H1 (cell line): Measurements from ENCODE around the gene RBM17. TPM values are rescaled to one million over a fixed set of nuclear protein-coding genes. Genes with fewer than 3 reads are reported as not detected.

ENCODE experiments used
- CTCF ChIA-PET: fragments of 300-600 bp; sonication (Branson Sonifier 250); formaldehyde crosslinking; loops from one replicate; lab custom pipeline; 2021; ENCODE audit not compliant: partially characterized antibody; lab: Charles Lee
- POLR2A ChIA-PET: fragments of 300-600 bp; sonication (Branson Sonifier 250); formaldehyde crosslinking; loops from one replicate; lab custom pipeline; 2021; ENCODE audit warnings: inconsistent platforms; ENCODE audit not compliant: partially characterized antibody; lab: Charles Lee
- DNase-seq, 2 experiments: peaks; one replicate each; pipeline versions ENCODE4 v3.0.0 to v3.0.0-alpha.2; 2010 to 2022; ENCODE audit warnings: low spot score in 2 of 2, low read depth in 1 of 2, mixed read lengths in 1 of 2
- FAIRE-seq: peaks from 2 replicates; lab custom pipeline; 2011; peaks lifted over from hg19 to GRCh38; lab: Jason Lieb, UNC
- H2AFZ ChIP-seq: 2 replicates; pipeline ENCODE4 v1.8.1; 2012; ENCODE audit warnings: low read length, inconsistent platforms
- H2AK5ac ChIP-seq: 2 replicates; pipeline ENCODE4 v1.6.1; 2013; ENCODE audit warnings: low read depth, low read length
- H2BK120ac ChIP-seq: replicated peaks from 2 replicates; pipeline ENCODE3; 2013; ENCODE audit warnings: low read depth, low read length, inconsistent platforms
- H2BK12ac ChIP-seq: 2 replicates; pipeline ENCODE4 v1.6.1; 2013; ENCODE audit warnings: low read depth, low read length
- H2BK15ac ChIP-seq: 2 replicates; pipeline ENCODE4 v1.6.1; 2013; ENCODE audit warnings: low read length
- H2BK20ac ChIP-seq: 2 replicates; pipeline ENCODE4 v1.6.1; 2013; ENCODE audit warnings: low read length
- H2BK5ac ChIP-seq: 2 replicates; pipeline ENCODE4 v1.6.1; 2013; ENCODE audit warnings: low read depth, low read length
- H3K14ac ChIP-seq: 2 replicates; pipeline ENCODE4 v1.6.1; 2013; ENCODE audit warnings: inconsistent platforms; ENCODE audit not compliant: insufficient read length
- H3K18ac ChIP-seq: 2 replicates; pipeline ENCODE4 v1.6.1; 2013; ENCODE audit warnings: low read length; ENCODE audit errors: extremely low read depth
- H3K23ac ChIP-seq: 2 replicates; pipeline ENCODE4 v1.6.1; 2013; ENCODE audit warnings: inconsistent platforms; ENCODE audit not compliant: insufficient read length
- H3K23me2 ChIP-seq: 2 replicates; pipeline ENCODE4 v1.6.1; 2013; ENCODE audit warnings: low read depth, low read length
- H3K27ac ChIP-seq: 2 replicates; pipeline ENCODE4 v1.6.1; 2011; ENCODE audit warnings: low read depth, low read length, inconsistent platforms
- H3K27me3 ChIP-seq, 4 experiments: replicated peaks in 1 of 4; 1 replicate in 1 of 4; 2 replicates in 3 of 4; pipeline versions ENCODE4 v1.6.1 to v1.8.1; 2011 to 2013; ENCODE audit warnings: low read length in 3 of 4, mild to moderate bottlenecking in 3 of 4, inconsistent platforms in 2 of 4, mixed read lengths in 2 of 4, moderate library complexity in 1 of 4; ENCODE audit not compliant: control insufficient read depth in 3 of 4, insufficient read depth in 3 of 4; ENCODE audit errors: extremely low read depth in 1 of 4
- H3K36me3 ChIP-seq, 4 experiments: 2 replicates each; pipeline versions ENCODE4 v1.6.1 to v1.8.1; 2011 to 2013; ENCODE audit warnings: mild to moderate bottlenecking in 4 of 4, low read length in 3 of 4, moderate library complexity in 2 of 4, control low read depth in 1 of 4, inconsistent platforms in 1 of 4; ENCODE audit not compliant: insufficient read depth in 4 of 4, control insufficient read depth in 2 of 4
- H3K4ac ChIP-seq: replicated peaks from 2 replicates; pipeline ENCODE3; 2013; ENCODE audit warnings: low read length, low read depth, mixed read lengths, inconsistent platforms; ENCODE audit not compliant: insufficient read length
- H3K4me1 ChIP-seq, 4 experiments: replicated peaks in 1 of 4; 1 replicate in 1 of 4; 2 replicates in 3 of 4; pipeline versions ENCODE4 v1.6.1 to v1.8.1; 2011 to 2013; ENCODE audit warnings: low read length in 3 of 4, inconsistent platforms in 2 of 4, mixed read lengths in 1 of 4; ENCODE audit not compliant: insufficient read depth in 4 of 4, control insufficient read depth in 3 of 4
- H3K4me2 ChIP-seq, 2 experiments: 2 replicates each; pipeline versions ENCODE4 v1.6.1 to v1.8.1; 2011 to 2013; ENCODE audit warnings: low read depth in 2 of 2, low read length in 2 of 2, control low read depth in 1 of 2, inconsistent platforms in 1 of 2, mild to moderate bottlenecking in 1 of 2; ENCODE audit not compliant: insufficient read depth in 1 of 2
- H3K4me3 ChIP-seq, 4 experiments: fragments of 200-600, 300-600 bp in 1 of 4; sonication (generic), shearing (Covaris generic), sonication (Bioruptor Twin) in 1 of 4; 2 replicates each; pipeline versions ENCODE4 v1.5.1 to v1.8.1; 2011 to 2016; ENCODE audit warnings: low read length in 4 of 4, low read depth in 3 of 4, control low read depth in 2 of 4, inconsistent platforms in 2 of 4, mild to moderate bottlenecking in 2 of 4, mixed read lengths in 1 of 4, moderate library complexity in 1 of 4; ENCODE audit not compliant: insufficient read depth in 2 of 4; ENCODE audit errors: extremely low read depth in 1 of 4
- H3K56ac ChIP-seq: replicated peaks from 2 replicates; pipeline ENCODE3; 2013; ENCODE audit warnings: low read depth, mild to moderate bottlenecking, mixed read lengths, low read length, inconsistent platforms; ENCODE audit not compliant: insufficient read length
- H3K79me1 ChIP-seq: 2 replicates; pipeline ENCODE4 v1.6.1; 2013; ENCODE audit warnings: low read depth, low read length, control low read depth
- H3K79me2 ChIP-seq, 2 experiments: 2 replicates each; pipeline versions ENCODE4 v1.6.1 to v1.8.1; 2012 to 2013; ENCODE audit warnings: low read length in 2 of 2, mild to moderate bottlenecking in 2 of 2, inconsistent platforms in 1 of 2; ENCODE audit not compliant: insufficient read depth in 2 of 2, control insufficient read depth in 1 of 2
- H3K9ac ChIP-seq, 4 experiments: replicated peaks in 1 of 4; 1 replicate in 1 of 4; 2 replicates in 3 of 4; pipeline versions ENCODE4 v1.6.1 to v1.8.1; 2011 to 2013; ENCODE audit warnings: low read depth in 3 of 4, low read length in 3 of 4, control low read depth in 2 of 4, mild to moderate bottlenecking in 2 of 4, moderate library complexity in 2 of 4, inconsistent platforms in 1 of 4; ENCODE audit errors: extremely low read depth in 1 of 4
- H3K9me3 ChIP-seq, 2 experiments: 2 replicates each; pipeline versions ENCODE4 v1.6.1 to v1.8.1; 2012 to 2013; ENCODE audit warnings: mild to moderate bottlenecking in 2 of 2, moderate library complexity in 2 of 2, control low read depth in 1 of 2, inconsistent platforms in 1 of 2, low read depth in 1 of 2, low read length in 1 of 2, mixed read lengths in 1 of 2; ENCODE audit not compliant: insufficient read depth in 2 of 2
- H4K20me1 ChIP-seq, 2 experiments: replicated peaks in 1 of 2; 2 replicates each; pipeline versions ENCODE3 to v1.8.1; 2011 to 2013; ENCODE audit warnings: inconsistent platforms in 2 of 2, low read length in 2 of 2, mild to moderate bottlenecking in 1 of 2; ENCODE audit not compliant: insufficient read depth in 2 of 2, control insufficient read depth in 1 of 2
- H4K5ac ChIP-seq: 2 replicates; pipeline ENCODE4 v1.6.1; 2013; ENCODE audit warnings: low read length, low read depth, mixed read lengths, inconsistent platforms; ENCODE audit not compliant: insufficient read length
- H4K8ac ChIP-seq: 2 replicates; pipeline ENCODE4 v1.8.0; 2013; ENCODE audit warnings: mild to moderate bottlenecking, moderate library complexity, low read length, inconsistent platforms; ENCODE audit not compliant: insufficient read depth; ENCODE audit errors: extremely low read depth
- H4K91ac ChIP-seq: replicated peaks from 2 replicates; pipeline ENCODE3; 2013; ENCODE audit warnings: low read length, mixed read lengths, inconsistent platforms; ENCODE audit not compliant: insufficient read length
- CTBP2 ChIP-seq: IDR thresholded peaks from 2 replicates; pipeline ENCODE4 v1.7.0; 2011; ENCODE audit warnings: borderline replicate concordance, mild to moderate bottlenecking, moderate library complexity, mixed read lengths, low read length; ENCODE audit not compliant: insufficient read depth, insufficient read length
- GABPA ChIP-seq: IDR thresholded peaks from 2 replicates; pipeline ENCODE4 v1.6.1; 2011; ENCODE audit warnings: mild to moderate bottlenecking, low read length, moderate library complexity, borderline replicate concordance; ENCODE audit not compliant: insufficient read depth
- GTF2F1 ChIP-seq: IDR thresholded peaks from 2 replicates; pipeline ENCODE4 v1.6.1; 2012; ENCODE audit warnings: low read depth, low read length, improper control_type of control experiment, borderline replicate concordance
- JUN ChIP-seq: IDR thresholded peaks from 2 replicates; pipeline ENCODE4 v1.6.1; 2011; ENCODE audit warnings: low read depth, mild to moderate bottlenecking, improper control_type of control experiment, low read length
- KDM4A ChIP-seq: IDR thresholded peaks from one replicate; pipeline ENCODE4 v1.7.1; 2012; ENCODE audit warnings: low read depth, mild to moderate bottlenecking, moderate library complexity, low read length, inconsistent platforms; ENCODE audit not compliant: severe bottlenecking
- MAFK ChIP-seq: IDR thresholded peaks from 2 replicates; pipeline ENCODE4 v1.6.1; 2012; ENCODE audit warnings: low read depth, mild to moderate bottlenecking, improper control_type of control experiment, low read length
- NANOG ChIP-seq: IDR thresholded peaks from 2 replicates; pipeline ENCODE4 v1.6.1; 2011; ENCODE audit warnings: low read length, low read depth, mild to moderate bottlenecking, inconsistent platforms; ENCODE audit not compliant: insufficient read depth, poor library complexity, severe bottlenecking
- SAP30 ChIP-seq: fragments of 300-600 bp; sonication (generic); IDR thresholded peaks from 2 replicates; pipeline ENCODE4 v1.7.1; 2012; ENCODE audit warnings: low read length, moderate library complexity, mild to moderate bottlenecking, inconsistent platforms; ENCODE audit not compliant: insufficient read depth, insufficient replicate concordance
- SP1 ChIP-seq: IDR thresholded peaks from 2 replicates; pipeline ENCODE4 v1.6.1; 2011; ENCODE audit warnings: low read depth, low read length
- SP2 ChIP-seq: IDR thresholded peaks from 2 replicates; pipeline ENCODE4 v1.6.1; 2012; ENCODE audit warnings: mild to moderate bottlenecking, low read length, inconsistent platforms
- SP4 ChIP-seq: IDR thresholded peaks from 2 replicates; pipeline ENCODE4 v1.6.1; 2012; ENCODE audit warnings: low read length, inconsistent platforms
- TBP ChIP-seq: IDR thresholded peaks from 2 replicates; pipeline ENCODE4 v1.6.1; 2011; ENCODE audit warnings: low read depth, low read length, improper control_type of control experiment
- WGBS, 2 experiments: shearing (Covaris generic) in 1 of 2; methylation state at CpG; one replicate each; pipeline versions ENCODE4 v1.1.6 to v1.1.7; 2013 to 2015; ENCODE audit warnings: low lambda C conversion rate in 2 of 2, mixed read lengths in 2 of 2, inconsistent platforms in 1 of 2, low coverage in 1 of 2, missing lambda C conversion rate in 1 of 2; ENCODE audit not compliant: insufficient replicate concordance in 2 of 2, insufficient coverage in 1 of 2, insufficient read length in 1 of 2; ENCODE audit errors: extremely low coverage in 1 of 2, missing lambda C conversion rate in 1 of 2; 5-methylcytosine and 5-hydroxymethylcytosine counted together
- polyA plus RNA-seq, 7 experiments: library from polyadenylated mRNA; depleted of rRNA in 3 of 7; stranded (reverse) in 5 of 7; unstranded in 2 of 7; fragments of >200 nt in 5 of 7; fragments of 200-250 nt in 2 of 7; gene quantifications; 1 replicate in 5 of 7; 2 replicates in 1 of 7; 4 replicates in 1 of 7; pipeline versions ENCODE4 v1.2.1 to v1.2.3, GENCODE V29; 2011 to 2013; ENCODE audit warnings: missing spikeins in 2 of 7, mixed read lengths in 2 of 7
- total RNA-seq: library from RNA; stranded (reverse); fragmentation: NEBNext Ultra II Directional; extraction: Animal tissue kit (Norgen Biotek cat#: 25700); gene quantifications from 2 replicates; pipeline ENCODE4 v1.2.1, GENCODE V29; 2021

RBM17 gene
- total and polyA plus RNA-seq, 2 of the 8 experiments (the other 6 are each of a cell fraction or from before 2014, with no cell fraction given) = 15.7 to 128 TPM

- Histone ChIP-seq H3K4ac (no peak overlapping the region), H4K5ac (no peak overlapping the region), H3K23me2 (no peaks in the 10 kb centered on the region), H3K79me1 (no peaks in the 10 kb centered on the region), H3K36me3 (no peaks in the 10 kb centered on the region), H3K27me3 (no peaks in the 10 kb centered on the region), H3K79me2 (no peaks in the 10 kb centered on the region), H3K4me2 (no peak overlapping the region), H3K9ac (no peak overlapping the region), H3K14ac (no peak overlapping the region), H3K23ac (no peak overlapping the region), H3K27ac (no peak overlapping the region), H3K18ac (no peak overlapping the region), H3K4me1 (no peaks in the 10 kb centered on the region), H2BK12ac (no peak overlapping the region), H2BK120ac (no peak overlapping the region), H2BK15ac (no peak overlapping the region), H2AK5ac (no peak overlapping the region), H4K20me1 (no peaks in the 10 kb centered on the region), H4K91ac (no peak overlapping the region), H2AFZ (0 out of 2 replicates have a peak overlapping the region, but pooled peaks have one; percentile 37), H3K9me3 (no peaks in the 10 kb centered on the region), H2BK5ac (no peak overlapping the region), H3K56ac (no peak overlapping the region), H3K4me3 (no peak overlapping the region), H2BK20ac (no peak overlapping the region), H4K8ac (no peak overlapping the region)
- ChIA-PET CTCF (no interaction called here), POLR2A (no interaction called here)
- WGBS, 2 experiments = 87% methylated on average over 8 of the region's 8 CpGs; no CpG with 5 or more reads in 1 of the 2 experiments
- DNase-seq (no peak), FAIRE-seq (no peak)
- TF ChIP-seq MAFK = no peak
- TF ChIP-seq TBP = no peak
- TF ChIP-seq NANOG = no peak
- no peak for TF ChIP-seq SP4
- TF ChIP-seq SP2 = no peak
- no peak for TF ChIP-seq GTF2F1
- TF ChIP-seq CTBP2 = no peak
- TF ChIP-seq KDM4A = no peak
- no peak for TF ChIP-seq GABPA
- TF ChIP-seq JUN = no peak
- TF ChIP-seq SAP30 = no peak
- TF ChIP-seq SP1 = no peak
These were observed 43.5 kb upstream of the RBM17 start for GRCh38 chr10:6045314-6045848.
